22Rv1 (cell line): ENCODE results near the gene ARHGEF4.

Experiments used
- CTCF ChIP-seq: fragments of 450-650 bp; IDR thresholded peaks from 2 replicates; pipeline ENCODE4 v1.5.1; 2017; ENCODE audit warnings: mild to moderate bottlenecking
- ZFX ChIP-seq: fragments of 450-650 bp; IDR thresholded peaks from 2 replicates; pipeline ENCODE4 v1.6.1; 2017; ENCODE audit warnings: antibody characterized with exemption, borderline replicate concordance

- TF ChIP-seq CTCF: no peak
- TF ChIP-seq ZFX: no peak
Observed at GRCh38 chr2:130954873-130955272, 118.2 kb downstream of the ARHGEF4 start.
